Tibial nerve (tissue), 3 donors: ENCODE results near the gene SLPI.

Source experiments
- CTCF ChIP-seq, 5 experiments: fragments of 200-600 bp in 3 of 5; fragments of 450-650 bp in 2 of 5; sonication (generic) in 3 of 5; IDR thresholded peaks; one replicate each; pipeline ENCODE4 v1.5.1; 2016 to 2019; ENCODE audit warnings: antibody characterized with exemption in 5 of 5, mild to moderate bottlenecking in 3 of 5, moderate library complexity in 2 of 5
- POLR2A ChIP-seq, 2 donors: fragments of 450-650 bp; IDR thresholded peaks; one replicate each; pipeline ENCODE4 v1.6.1; 2017; ENCODE audit warnings: antibody characterized with exemption in 2 of 2, mild to moderate bottlenecking in 2 of 2, moderate library complexity in 2 of 2

- no peak for TF ChIP-seq CTCF (IDR thresholded peaks at IDR 0.05)
- no peak for TF ChIP-seq POLR2A (IDR thresholded peaks at IDR 0.05)
These were observed 49.5 kb upstream of the SLPI start for GRCh38 chr20:45303586-45304463.
